Heart left ventricle (tissue), 16 donors: ENCODE results near the gene CFC1B. TPM values are rescaled to one million over a fixed set of nuclear protein-coding genes. Genes with fewer than 3 reads are reported as not detected.
"Not testable (repeated sequence)": the region's sequence is repeated elsewhere in the genome, so short reads cannot be mapped to it uniquely, and the experiment has no call there.

Experiments
- ATAC-seq, 4 donors: fragments of 200-7000 bp; cut with Tn5 transposase; one replicate each; pipeline ENCODE4 v1.9.1; 2020 to 2022; ENCODE audit warnings: moderate library complexity in 4 of 4, mild to moderate bottlenecking in 3 of 4, moderate number of reproducible peaks in 1 of 4
- DNase-seq, 5 donors: peaks; one replicate each; pipeline ENCODE4 v3.0.0-alpha.2; 2020
- H3K27ac ChIP-seq, 12 donors: fragments of 200-600 bp; sonication (generic) in 4 of 12; one replicate each; pipeline versions ENCODE4 v1.5.0 to v1.8.0; 2016 to 2022; ENCODE audit warnings: mild to moderate bottlenecking in 2 of 12
- H3K27me3 ChIP-seq, 9 donors: fragments of 200-600 bp; sonication (generic) in 2 of 9; one replicate each; pipeline versions ENCODE4 v1.5.1 to v1.8.0; 2016 to 2022; ENCODE audit warnings: mild to moderate bottlenecking in 3 of 9
- H3K36me3 ChIP-seq, 9 donors: fragments of 200-600 bp; sonication (generic) in 2 of 9; one replicate each; pipeline versions ENCODE4 v1.5.0 to v1.8.0; 2018 to 2022; ENCODE audit warnings: mild to moderate bottlenecking in 2 of 9
- H3K4me1 ChIP-seq, 12 donors: fragments of 200-600 bp; sonication (generic) in 4 of 12; one replicate each; pipeline versions ENCODE4 v1.5.0 to v1.8.0; 2016 to 2022; ENCODE audit warnings: mild to moderate bottlenecking in 3 of 12
- H3K4me3 ChIP-seq, 12 donors: fragments of 200-600 bp; sonication (generic) in 4 of 12; one replicate each; pipeline versions ENCODE4 v1.5.0 to v1.8.0; 2017 to 2022; ENCODE audit warnings: mild to moderate bottlenecking in 9 of 12, moderate library complexity in 4 of 12
- H3K9me3 ChIP-seq, 12 donors: fragments of 200-600 bp; sonication (generic) in 4 of 12; one replicate each; pipeline versions ENCODE4 v1.5.0 to v1.8.0; 2016 to 2022; ENCODE audit warnings: mild to moderate bottlenecking in 1 of 12
- WGBS, 4 donors: extraction: QIAGEN DNeasy Blood & Tissue Kit in 2 of 4; methylation state at CpG; one replicate each; pipeline versions ENCODE4 v1.1.5 to v1.1.7; 2013 to 2018; 5-methylcytosine and 5-hydroxymethylcytosine counted together
- intact Hi-C, 10 donors: fragments of 100-400 bp; cut with DNase I; formaldehyde crosslinking; loops; one replicate each; pipeline versions ENCODE4 v1.11.1 to v1.14.2; 2022
- polyA plus RNA-seq, 2 donors: library from polyadenylated mRNA; stranded (reverse); fragments of 200-250 nt; gene quantifications; one replicate each; pipeline ENCODE4 v1.2.3, GENCODE V29; 2013
- total RNA-seq, 9 donors: library from RNA; depleted of rRNA in 2 of 9; stranded (reverse); fragments of >200 nt in 2 of 9; fragmentation: NEBNext Ultra II Directional in 3 of 9; extraction: Animal tissue kit (Norgen Biotek cat#: 25700) in 3 of 9; gene quantifications; one replicate each; pipeline versions ENCODE4 v1.1.0 to v1.2.4, GENCODE V29; 2016 to 2023
- donor health status: ischemic (EF 13 %, LVEDD 7.1; RV severe dilation, severe dysfunction).
- donor health status: healthy with polysubstance abuse.
- donor health status: DM: no; HTN: yes; CAD: no.
- donor health status: DM: no; HTN: no; CAD: no.
- donor health status: ischemic (EF 25% LVEDD 6.9; RV normal size, moderate dysfunction).
- donor health status: ischemic (EF 25% LVEDD 5.7; RV mildly dilated, moderate dysfunction).
- donor health status: healthy.
- donor health status: DM: yes; HTN: yes; CAD: no.
- donor health status: ischemic (EF 35%, LVEDD 5.7; RV mildly dilated, moderate dysfunction).
- donor health status: nonischemic (EF 11% LVEDD 7.7; RV severe dilation, severe dysfunction).
- donor health status: DM: yes; HTN: yes; CAD: no.
- donor health status: PGD.
- donor health status: ischemic (EF 29% LVEDD 5.4; RV normal size, mild dysfunction).
- donor health status: nonischemic (EF 23%, LVEDD 6.1; RV moderate dilation, normal function).

CFC1B gene
- total and polyA plus RNA-seq, 11 donors, result not detected

GRCh38 chr2:130571929-130572328 lies 50.9 kb downstream of the CFC1B start:
- H3K4me3 ChIP-seq, H3K27me3 ChIP-seq, DNase-seq, H3K27ac ChIP-seq, H3K36me3 ChIP-seq, H3K4me1 ChIP-seq, intact Hi-C loops, ATAC-seq, H3K9me3 ChIP-seq: not testable (repeated sequence)
- no CpG with 5 or more reads among the region's 3 CpGs for WGBS, 4 donors

DNA sequence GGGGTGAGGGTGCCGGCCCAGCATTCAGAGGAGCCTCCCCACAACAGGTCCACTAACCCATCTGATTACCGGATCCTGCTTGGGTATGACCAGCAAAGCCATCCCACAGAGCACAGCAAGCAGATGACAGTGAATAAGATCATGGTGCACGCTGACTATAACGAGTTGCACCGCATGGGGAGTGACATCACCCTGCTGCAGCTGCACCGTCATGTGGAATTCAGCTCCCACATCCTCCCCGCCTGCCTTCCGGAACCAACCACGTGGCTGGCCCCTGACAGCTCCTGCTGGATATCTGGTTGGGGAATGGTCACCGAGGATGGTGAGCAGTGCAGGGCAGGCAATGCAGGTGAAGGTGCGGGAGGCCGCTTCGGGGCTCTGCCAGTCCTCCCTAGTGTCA lies 53.2 kb downstream of the CFC1B start:
- DNase-seq, intact Hi-C loops, H3K4me3 ChIP-seq, ATAC-seq, H3K4me1 ChIP-seq, H3K36me3 ChIP-seq, H3K9me3 ChIP-seq, H3K27me3 ChIP-seq, H3K27ac ChIP-seq: not testable (repeated sequence)
- WGBS, 4 donors, result 67 to 71% methylated on average over 7 of the region's 13 CpGs; no CpG with 5 or more reads in 2 of the 4 donors

DNA sequence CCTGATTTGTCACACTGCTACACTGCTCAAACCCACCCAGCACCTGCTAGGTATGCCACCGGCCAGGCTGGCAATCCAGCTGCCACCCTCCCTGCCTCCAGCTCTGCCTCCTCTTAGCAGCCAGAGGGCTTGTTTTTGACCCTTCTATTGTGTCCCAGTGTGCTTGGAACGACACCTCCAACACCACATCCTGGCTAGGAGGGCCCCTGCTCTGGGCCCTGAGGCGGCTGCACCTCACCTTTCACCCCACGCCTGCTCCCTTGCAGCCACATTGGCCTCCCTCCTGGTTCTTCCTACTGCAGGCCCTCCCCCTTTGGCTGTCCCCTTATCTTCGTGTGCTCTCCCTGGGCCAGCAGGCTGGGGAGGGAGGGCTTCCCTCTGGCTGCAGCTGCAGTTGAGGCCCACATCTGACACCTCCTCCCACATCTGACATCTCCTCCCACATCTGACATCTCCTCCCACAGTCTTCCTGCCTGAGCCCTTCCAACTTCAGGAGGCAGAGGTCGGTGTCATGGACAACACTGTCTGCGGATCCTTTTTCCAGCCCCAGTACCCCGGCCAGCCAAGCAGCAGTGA lies 55.3 kb downstream of the CFC1B start:
- H3K4me1 ChIP-seq, H3K4me3 ChIP-seq: not testable (repeated sequence)
- peak in 3 of 4 donors; percentile 6 to 29 (median 29) for ATAC-seq

GRCh38 chr2:130577559-130577958 lies 56.5 kb downstream of the CFC1B start:
- H3K4me3 ChIP-seq, DNase-seq, intact Hi-C loops, H3K27me3 ChIP-seq, H3K27ac ChIP-seq, H3K9me3 ChIP-seq, H3K36me3 ChIP-seq, ATAC-seq, H3K4me1 ChIP-seq: not testable (repeated sequence)
- WGBS, 4 donors, result no CpG with 5 or more reads among the region's 4 CpGs

More for the DNA sequence above, 55.3 kb downstream of the CFC1B start:
- H3K27ac ChIP-seq, H3K9me3 ChIP-seq, DNase-seq, H3K36me3 ChIP-seq, intact Hi-C loops, H3K27me3 ChIP-seq: not testable (repeated sequence)
- WGBS, 4 donors, result no CpG with 5 or more reads among the region's 8 CpGs

Other genes with a start within 250 kb of the CFC1B start
- gene IMP4, start 178.3 kb upstream of the CFC1B start, total RNA-seq, result 100 to 1,000 TPM in 2 of 9 donors, 10 to 100 TPM in 7; 55.8 to 130 (median 68.5) TPM
- 100 to 1,000 TPM in 1 of 2 donors, 10 to 100 TPM in 1; 73.7 to 209 TPM for gene IMP4, start 178.3 kb upstream of the CFC1B start, polyA plus RNA-seq
- 10 to 100 TPM in 8 of 9 donors, 1 to 10 TPM in 1; 9.7 to 42.5 (median 11.1) TPM for gene PTPN18, start 165.2 kb upstream of the CFC1B start, total RNA-seq
- 10 to 100 TPM; 16.3 to 16.8 TPM for gene PTPN18, start 165.2 kb upstream of the CFC1B start, polyA plus RNA-seq
- not detected for gene POTEI, start 11.9 kb upstream of the CFC1B start, total RNA-seq
- gene POTEI, start 11.9 kb upstream of the CFC1B start, polyA plus RNA-seq, result not detected
- gene CFC1, start 78.4 kb downstream of the CFC1B start, total RNA-seq, result under 1 TPM in 1 of 9 donors, not detected in 8; 0.66 TPM
- gene CFC1, start 78.4 kb downstream of the CFC1B start, polyA plus RNA-seq, result under 1 TPM in 1 of 2 donors, not detected in 1; 0.08 TPM
- under 1 TPM in 1 of 9 donors, not detected in 8; 0.10 TPM for gene POTEJ, start 90.2 kb downstream of the CFC1B start, total RNA-seq
- gene POTEJ, start 90.2 kb downstream of the CFC1B start, polyA plus RNA-seq, result not detected
- gene GPR148, start 207.8 kb downstream of the CFC1B start, total RNA-seq, result not detected
- gene GPR148, start 207.8 kb downstream of the CFC1B start, polyA plus RNA-seq, result not detected
- not detected for gene AMER3, start 234.3 kb downstream of the CFC1B start, total RNA-seq
- gene AMER3, start 234.3 kb downstream of the CFC1B start, polyA plus RNA-seq, result not detected